Activated CD8-positive, alpha-beta T cell treated with anti-CD3 and anti-CD28 coated beads, Interleukin-2, amount 10 ng/mL, durations not matched to agents 7 days and 5 days (primary cell): ENCODE measurements around the gene WDFY1. TPM values are rescaled to one million over a fixed set of nuclear protein-coding genes. Genes with fewer than 3 reads are reported as not detected.

Source experiments
- ATAC-seq: fragments of 150-1000 bp; cut with Tn5 transposase; one replicate; pipeline ENCODE4 v1.10.0; 2021; ENCODE audit warnings: moderate library complexity
- CTCF ChIA-PET: fragments of 350-600 bp; sonication (Branson Sonifier 250); formaldehyde crosslinking; loops from one replicate; lab custom pipeline; 2021; ENCODE audit warnings: antibody characterized with exemption; lab: Charles Lee
- POLR2A ChIA-PET: fragments of 350-600 bp; sonication (Branson Sonifier 250); formaldehyde crosslinking; loops from one replicate; lab custom pipeline; 2021; ENCODE audit warnings: antibody characterized with exemption; lab: Charles Lee
- DNase-seq: peaks from one replicate; pipeline ENCODE4 v3.0.0-alpha.2; 2020
- H3K27ac Mint-ChIP-seq: one replicate; pipeline ENCODE4 v1.8.0; 2021; ENCODE audit warnings: mild to moderate bottlenecking, mixed read lengths
- H3K27me3 Mint-ChIP-seq: one replicate; pipeline ENCODE4 v1.8.0; 2021; ENCODE audit warnings: low read depth, mixed read lengths
- H3K36me3 Mint-ChIP-seq: one replicate; pipeline ENCODE4 v1.8.0; 2021; ENCODE audit warnings: low read depth, mixed read lengths
- H3K4me1 Mint-ChIP-seq: one replicate; pipeline ENCODE4 v1.8.0; 2021; ENCODE audit warnings: low read depth, mixed read lengths
- H3K4me3 Mint-ChIP-seq: one replicate; pipeline ENCODE4 v1.8.0; 2021; ENCODE audit warnings: mild to moderate bottlenecking, mixed read lengths
- H3K9me3 Mint-ChIP-seq: one replicate; pipeline ENCODE4 v1.8.0; 2022; ENCODE audit warnings: mixed read lengths; ENCODE audit not compliant: insufficient read depth
- total RNA-seq, 2 experiments: library from RNA; stranded (reverse); gene quantifications; one replicate each; pipeline ENCODE4 v1.2.3, GENCODE V29; 2021

The WDFY1 gene
- total RNA-seq, 2 experiments from 2014 or later = 41.5 to 47.1 TPM

DNA sequence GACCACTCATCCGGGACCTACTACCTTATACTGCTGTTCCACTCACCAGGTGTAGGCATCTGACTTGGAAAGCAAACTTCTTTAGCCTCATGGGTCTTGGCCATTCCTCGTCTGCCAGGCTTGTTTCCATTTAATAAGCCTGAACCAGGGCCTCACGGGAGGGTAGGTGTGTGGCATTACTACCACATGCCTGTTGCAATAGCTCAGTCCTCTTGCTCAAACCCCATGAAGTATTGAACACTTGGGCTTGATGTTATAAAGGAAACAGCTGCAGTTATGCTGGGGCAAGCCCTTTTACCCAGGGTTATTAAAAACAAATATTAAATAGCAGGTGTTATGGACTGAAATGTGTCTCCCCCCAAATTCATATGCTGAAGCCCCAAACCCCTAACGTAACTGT lies 33.3 kb upstream of the WDFY1 start:
- H3K9me3 Mint-ChIP-seq = no peaks in the 10 kb centered on the region
- H3K27ac Mint-ChIP-seq = no peak overlapping the region
- POLR2A ChIA-PET = no interaction called here
- peaks cover 3% of the 10 kb centered on the region for H3K36me3 Mint-ChIP-seq
- CTCF ChIA-PET = interaction anchor here (1.0 to 4.1 kb wide), 3 partner anchors 8 to 306 kb away, joined by 3 to 25 read pairs (median 8); no protein-coding TSS in a partner anchor
- no peaks in the 10 kb centered on the region for H3K27me3 Mint-ChIP-seq
- no peak for DNase-seq
- peaks cover under 1% of the 10 kb centered on the region for H3K4me1 Mint-ChIP-seq
- ATAC-seq = no peak
- no peak overlapping the region for H3K4me3 Mint-ChIP-seq

DNA sequence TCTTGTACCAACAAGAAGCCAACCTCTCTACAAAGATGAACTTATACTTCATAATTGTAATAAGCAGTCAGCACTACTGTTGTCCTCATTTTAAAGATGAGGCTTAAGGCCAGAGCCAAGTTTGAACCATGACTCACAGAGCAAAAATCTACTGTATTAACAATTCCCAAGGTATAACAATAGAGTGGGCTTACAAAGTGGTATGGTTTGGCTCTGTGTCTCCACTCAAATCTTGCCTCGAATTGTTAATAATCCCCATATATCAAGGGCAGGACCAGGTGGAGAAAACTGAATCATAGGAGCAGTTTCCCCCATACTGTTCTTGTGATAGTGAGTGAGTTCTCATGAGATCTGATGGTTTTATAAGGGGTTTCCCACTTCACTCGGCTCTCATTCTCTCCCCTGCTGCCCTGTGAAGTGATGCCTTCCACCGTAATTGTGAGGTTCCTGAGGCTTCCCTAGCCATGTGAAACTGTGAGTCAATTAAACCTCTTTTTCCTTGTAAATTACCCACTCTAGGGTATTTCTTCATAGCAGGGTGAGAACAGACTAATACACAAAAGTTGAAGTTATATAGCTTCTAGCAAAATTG lies 31.6 kb upstream of the WDFY1 start:
- CTCF ChIA-PET = interaction anchor here (4.1 kb wide), 1 partner anchor 17 kb away, joined by 25 read pairs; no protein-coding TSS in a partner anchor
- DNase-seq = no peak

DNA sequence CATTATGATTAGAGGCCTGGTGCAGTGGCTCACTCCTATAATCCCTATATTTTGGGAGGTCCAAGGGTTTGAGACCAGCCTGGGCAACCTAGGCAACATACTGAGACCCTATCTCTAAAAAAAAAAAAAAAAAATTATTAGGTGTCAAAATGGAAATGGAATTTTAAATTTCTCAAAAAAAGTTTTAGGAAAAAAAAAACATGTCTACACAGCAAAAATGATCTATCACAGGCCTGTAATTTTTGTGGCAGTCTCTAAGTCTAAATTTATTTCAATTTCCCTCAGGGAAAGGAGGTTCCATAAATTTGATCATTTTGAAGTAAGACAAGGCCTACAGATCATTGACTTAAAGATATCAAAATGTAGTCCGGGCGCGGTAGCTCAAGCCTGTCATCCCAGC lies 28.5 kb upstream of the WDFY1 start:
- Mint-ChIP-seq H3K4me3 (no peak overlapping the region), H3K27ac (no peak overlapping the region), H3K4me1 (peaks cover 2% of the 10 kb centered on the region), H3K36me3 (peaks cover 4% of the 10 kb centered on the region), H3K9me3 (no peaks in the 10 kb centered on the region), H3K27me3 (no peaks in the 10 kb centered on the region)
- ATAC-seq (no peak), DNase-seq (no peak)
- POLR2A ChIA-PET = no interaction called here
- CTCF ChIA-PET = interaction anchor here (6.6 kb wide), 1 partner anchor 21 kb away, joined by 76 read pairs; no protein-coding TSS in a partner anchor

More for the DNA sequence above, 31.6 kb upstream of the WDFY1 start:
- Mint-ChIP-seq H3K27ac (no peak overlapping the region), H3K4me1 (no peaks in the 10 kb centered on the region), H3K9me3 (no peaks in the 10 kb centered on the region), H3K4me3 (no peak overlapping the region), H3K27me3 (no peaks in the 10 kb centered on the region), H3K36me3 (peaks cover 3% of the 10 kb centered on the region)
- ATAC-seq = no peak
- POLR2A ChIA-PET = no interaction called here

DNA sequence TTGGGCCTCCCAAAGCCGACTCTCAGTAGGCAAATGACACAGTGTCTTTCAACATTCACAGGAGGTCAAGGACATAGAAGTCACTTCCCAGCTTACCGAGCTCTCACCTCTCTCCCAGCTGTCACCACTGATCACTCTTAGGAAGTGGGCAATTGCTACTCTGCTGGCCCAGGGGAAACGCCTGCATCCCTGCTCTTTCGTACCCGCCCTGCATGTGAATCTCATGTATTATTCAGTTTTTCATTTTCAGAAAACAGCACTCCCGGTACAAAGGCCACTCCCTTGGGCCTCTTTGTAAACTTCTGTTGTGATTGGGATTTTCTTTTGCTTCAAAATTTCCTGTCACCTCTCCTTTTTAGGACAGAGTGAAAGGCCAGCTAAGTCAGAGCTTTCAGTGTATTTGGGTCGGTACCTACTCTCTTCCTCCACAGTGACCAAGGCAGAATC lies 27.5 kb upstream of the WDFY1 start:
- Mint-ChIP-seq H3K36me3 (peaks cover 9% of the 10 kb centered on the region), H3K4me3 (no peak overlapping the region), H3K4me1 (peaks cover 2% of the 10 kb centered on the region), H3K9me3 (no peaks in the 10 kb centered on the region), H3K27me3 (no peaks in the 10 kb centered on the region), H3K27ac (no peak overlapping the region)
- DNase-seq = no peak
- no peak for ATAC-seq
- POLR2A ChIA-PET = no interaction called here
- CTCF ChIA-PET = interaction anchor here (0.7 to 6.6 kb wide), 6 partner anchors 10 to 396 kb away, joined by 3 to 76 read pairs (median 4); no protein-coding TSS in a partner anchor

DNA sequence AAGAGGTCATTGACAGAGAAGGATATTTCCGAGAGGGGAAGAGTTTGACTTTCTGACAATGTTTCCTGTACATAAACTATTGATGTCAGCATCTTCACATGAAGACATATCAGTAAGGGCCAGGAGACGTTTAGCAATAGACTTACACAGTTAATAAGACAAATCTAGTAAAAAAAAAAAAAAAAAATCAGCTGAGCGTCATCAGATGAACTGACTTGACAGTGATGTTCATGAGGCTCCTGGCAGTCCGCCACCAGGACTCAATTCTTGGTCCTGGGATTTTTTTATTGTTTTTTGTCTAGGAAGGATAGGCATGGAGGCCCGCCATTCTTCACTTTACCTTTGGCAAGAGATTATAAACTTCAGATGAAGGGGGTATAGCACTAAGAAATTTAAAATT lies 26.6 kb upstream of the WDFY1 start:
- H3K27me3 Mint-ChIP-seq = no peaks in the 10 kb centered on the region
- peaks cover 14% of the 10 kb centered on the region for H3K36me3 Mint-ChIP-seq
- H3K27ac Mint-ChIP-seq = no peak overlapping the region
- ATAC-seq = no peak
- no peaks in the 10 kb centered on the region for H3K9me3 Mint-ChIP-seq
- no peak for DNase-seq
- ChIA-PET CTCF (interaction anchor here (1.1 to 6.6 kb wide), 14 partner anchors 11 to 397 kb away, joined by 3 to 157 read pairs (median 10); partner anchors contain the start of gene MRPL44), POLR2A (interaction anchor here (2.0 kb wide), 1 partner anchor 54 kb away, joined by 7 read pairs; no protein-coding TSS in a partner anchor)
- H3K4me3 Mint-ChIP-seq = no peak overlapping the region
- peaks cover 3% of the 10 kb centered on the region for H3K4me1 Mint-ChIP-seq

DNA sequence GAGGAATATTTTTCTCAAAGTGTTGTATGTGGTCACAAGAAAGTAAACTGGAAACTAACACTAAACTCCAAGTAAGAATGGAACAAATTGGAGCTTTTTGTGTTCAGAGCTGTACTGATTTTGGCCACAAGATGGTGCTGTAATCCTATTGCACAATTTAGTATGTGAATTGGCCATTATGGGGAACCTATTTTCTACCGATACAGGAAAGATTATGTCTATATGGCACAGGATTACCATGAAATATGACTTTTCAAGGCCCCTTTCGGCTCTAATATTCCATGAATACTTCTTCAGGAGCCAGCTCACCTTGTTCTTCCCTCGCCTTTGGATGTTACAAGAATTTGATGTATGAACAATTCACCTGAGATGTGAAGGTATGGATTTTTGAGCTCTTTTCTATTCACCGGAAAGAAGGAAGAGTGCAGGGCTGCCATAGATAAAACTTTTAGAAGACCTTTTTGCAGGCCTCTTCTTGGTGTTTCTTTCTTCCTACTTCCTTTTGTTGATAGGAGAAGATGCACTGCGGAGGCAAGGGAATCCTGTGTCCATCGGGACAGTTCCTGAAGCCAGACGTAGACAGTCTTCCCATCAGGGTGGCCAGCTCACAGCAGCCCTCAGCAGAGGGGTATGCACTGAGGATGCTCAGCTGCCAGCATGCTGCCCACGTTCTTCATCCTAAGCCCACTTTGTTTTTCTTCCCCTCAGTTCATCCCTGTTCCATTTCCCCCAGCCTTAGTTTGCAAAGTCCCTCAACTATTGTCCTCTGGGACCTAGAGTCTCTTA lies 25.4 kb upstream of the WDFY1 start:
- Mint-ChIP-seq H3K27ac (no peak overlapping the region), H3K4me3 (no peak overlapping the region), H3K4me1 (peaks cover 6% of the 10 kb centered on the region), H3K9me3 (no peaks in the 10 kb centered on the region), H3K27me3 (no peaks in the 10 kb centered on the region), H3K36me3 (peaks cover 18% of the 10 kb centered on the region)
- DNase-seq (peak; percentile 76), ATAC-seq (peak; percentile 83)
- ChIA-PET CTCF (interaction anchor here (0.6 to 6.6 kb wide), 51 partner anchors 8 to 809 kb away, joined by 3 to 157 read pairs (median 4); partner anchors contain the start of genes MRPL44, SERPINE2 and WDFY1), POLR2A (interaction anchor here (2.0 kb wide), 1 partner anchor 55 kb away, joined by 7 read pairs; no protein-coding TSS in a partner anchor)

DNA sequence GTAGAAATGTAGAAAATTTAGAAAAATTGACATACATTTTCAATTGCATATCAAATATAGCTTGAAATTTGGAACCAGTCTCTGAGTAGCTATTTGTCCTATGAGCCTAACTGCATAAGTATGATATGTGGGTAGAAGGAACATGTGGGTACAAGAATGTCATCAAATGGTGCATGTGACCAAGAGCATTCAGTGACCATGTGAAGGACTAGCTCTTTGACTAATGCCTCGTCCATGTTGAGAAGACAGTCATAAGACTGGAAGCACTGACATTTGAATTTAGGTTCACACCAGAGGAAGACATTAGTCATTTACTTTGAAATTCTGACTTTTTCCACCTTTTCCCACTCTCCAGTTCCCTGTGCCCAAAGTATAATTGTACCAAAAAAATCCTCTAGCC lies 24.7 kb upstream of the WDFY1 start:
- ATAC-seq = peak; percentile 21
- POLR2A ChIA-PET = interaction anchor here (2.0 kb wide), 1 partner anchor 56 kb away, joined by 7 read pairs; no protein-coding TSS in a partner anchor
- Mint-ChIP-seq H3K4me1 (peaks cover 6% of the 10 kb centered on the region), H3K36me3 (peaks cover 21% of the 10 kb centered on the region), H3K4me3 (no peak overlapping the region), H3K27me3 (no peaks in the 10 kb centered on the region), H3K9me3 (no peaks in the 10 kb centered on the region), H3K27ac (no peak overlapping the region)
- CTCF ChIA-PET = interaction anchor here (0.6 to 6.6 kb wide), 44 partner anchors 9 to 809 kb away, joined by 3 to 157 read pairs (median 4); partner anchors contain the start of genes MRPL44 and WDFY1
- DNase-seq = no peak

DNA sequence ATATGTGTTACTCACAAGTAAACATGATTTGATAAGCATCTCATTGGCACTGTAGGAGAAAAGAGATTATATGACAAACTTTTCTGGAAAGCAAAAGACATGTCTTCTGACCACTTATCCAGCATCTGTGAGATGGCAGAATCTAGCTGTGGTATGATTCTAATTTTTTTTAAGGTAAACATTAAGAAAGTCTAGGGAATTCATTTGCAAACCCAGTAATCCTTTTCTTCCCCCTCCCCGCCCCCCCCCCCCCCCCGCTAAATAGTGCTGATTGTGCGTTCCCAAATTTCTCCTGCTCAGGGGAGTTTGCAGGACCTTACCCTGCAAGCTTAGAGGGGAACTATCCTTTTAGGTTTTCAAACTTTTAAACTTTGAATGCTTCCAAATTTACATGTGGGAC lies 24.2 kb upstream of the WDFY1 start:
- ChIA-PET CTCF (interaction anchor here (0.6 to 6.6 kb wide), 32 partner anchors 8 to 479 kb away, joined by 3 to 157 read pairs (median 6); partner anchors contain the start of genes MRPL44 and WDFY1), POLR2A (no interaction called here)
- Mint-ChIP-seq H3K9me3 (no peaks in the 10 kb centered on the region), H3K4me1 (peaks cover 6% of the 10 kb centered on the region), H3K27me3 (no peaks in the 10 kb centered on the region), H3K36me3 (peaks cover 24% of the 10 kb centered on the region), H3K27ac (no peak overlapping the region), H3K4me3 (no peak overlapping the region)
- DNase-seq = no peak
- no peak for ATAC-seq

DNA sequence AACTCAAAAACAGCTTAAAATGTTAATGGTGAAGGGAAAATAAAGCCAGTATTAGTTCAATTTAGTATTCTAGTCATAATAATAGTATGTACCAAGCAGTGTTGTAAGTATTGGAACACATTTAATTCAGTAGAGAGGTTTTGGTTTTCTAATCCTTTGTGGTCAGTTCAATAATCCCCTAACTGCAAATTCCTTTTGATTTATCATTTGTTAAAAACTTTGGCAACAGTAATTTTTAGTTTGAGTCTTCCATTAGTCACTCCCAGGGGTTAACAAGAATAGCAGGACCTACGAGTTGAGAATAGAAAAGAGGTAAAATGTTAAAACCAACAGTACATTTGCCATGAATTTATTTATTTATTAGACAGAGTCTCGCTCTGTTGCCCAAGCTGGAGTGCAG lies 22.8 kb upstream of the WDFY1 start:
- POLR2A ChIA-PET = no interaction called here
- no peak for ATAC-seq

DNA sequence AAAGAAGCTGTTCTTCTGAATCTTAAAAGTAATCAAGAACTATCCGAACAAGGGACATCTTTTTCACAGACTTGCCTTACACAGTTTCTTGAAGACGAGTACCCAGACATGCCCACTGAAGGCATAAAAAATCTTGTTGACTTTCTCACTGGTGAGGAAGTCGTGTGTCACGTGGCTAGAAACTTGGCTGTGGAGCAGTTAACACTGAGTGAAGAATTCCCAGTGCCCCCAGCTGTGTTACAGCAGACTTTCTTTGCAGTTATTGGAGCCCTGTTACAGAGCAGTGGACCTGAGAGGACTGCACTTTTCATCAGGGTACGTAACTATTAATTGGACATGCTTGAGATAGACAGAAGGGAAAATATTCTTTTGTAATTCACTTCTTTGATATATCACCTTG lies 14.6 kb upstream of the WDFY1 start:
- H3K9me3 Mint-ChIP-seq = no peaks in the 10 kb centered on the region
- ATAC-seq (no peak), DNase-seq (no peak)
- H3K4me1 Mint-ChIP-seq = peaks cover 64% of the 10 kb centered on the region
- H3K4me3 Mint-ChIP-seq = peak overlapping the region; percentile 56
- POLR2A ChIA-PET = no interaction called here
- H3K36me3 Mint-ChIP-seq = peaks cover 38% of the 10 kb centered on the region
- H3K27ac Mint-ChIP-seq = no peak overlapping the region
- CTCF ChIA-PET = interaction anchor here (1.2 to 4.1 kb wide), 3 partner anchors 11 to 691 kb away, joined by 4 to 52 read pairs (median 4); no protein-coding TSS in a partner anchor
- H3K27me3 Mint-ChIP-seq = no peaks in the 10 kb centered on the region

More for the DNA sequence above, 22.8 kb upstream of the WDFY1 start:
- peaks cover 30% of the 10 kb centered on the region for H3K36me3 Mint-ChIP-seq
- H3K4me3 Mint-ChIP-seq = no peak overlapping the region
- CTCF ChIA-PET = interaction anchor here (1.5 to 6.6 kb wide), 6 partner anchors 10 to 318 kb away, joined by 3 to 157 read pairs (median 22); partner anchors contain the start of gene MRPL44
- no peaks in the 10 kb centered on the region for H3K9me3 Mint-ChIP-seq
- no peak for DNase-seq
- H3K27ac Mint-ChIP-seq = no peak overlapping the region
- peaks cover 9% of the 10 kb centered on the region for H3K4me1 Mint-ChIP-seq
- no peaks in the 10 kb centered on the region for H3K27me3 Mint-ChIP-seq

DNA sequence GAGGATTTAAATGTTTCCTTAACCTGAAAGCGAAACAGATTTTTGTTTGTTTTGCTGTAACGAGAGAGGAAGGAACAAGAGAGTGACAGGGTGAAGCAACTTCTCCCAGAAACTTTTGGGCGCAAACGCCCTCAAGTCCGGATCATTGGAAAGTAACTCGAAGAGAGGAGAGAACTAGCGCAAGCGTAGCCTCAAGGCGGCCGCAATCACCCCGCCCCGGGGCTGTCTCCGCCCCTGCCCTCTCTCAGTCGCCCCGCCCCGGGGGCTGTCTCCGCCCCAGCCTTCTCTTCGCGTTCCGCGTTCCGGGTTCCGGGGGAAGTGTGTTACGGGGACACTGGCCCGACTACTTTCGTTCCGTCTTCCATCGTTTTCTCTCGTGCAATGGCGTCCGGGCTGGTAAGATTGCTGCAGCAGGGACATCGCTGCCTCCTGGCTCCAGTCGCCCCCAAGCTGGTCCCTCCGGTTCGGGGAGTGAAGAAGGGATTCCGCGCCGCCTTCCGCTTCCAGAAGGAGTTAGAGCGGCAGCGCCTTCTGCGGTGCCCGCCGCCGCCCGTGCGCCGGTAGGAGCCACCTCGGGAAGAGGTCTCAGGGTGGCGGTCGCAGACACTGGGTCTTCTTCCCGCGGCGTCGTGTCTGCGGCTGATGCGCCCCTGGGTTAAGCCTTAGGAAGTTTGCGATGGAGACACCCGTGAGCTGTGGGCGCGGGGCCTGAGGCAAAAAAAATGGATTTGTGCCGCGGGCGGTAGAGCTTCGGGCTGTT lies 12.1 kb upstream of the WDFY1 start, which contains the start of gene MRPL44:
Gene MRPL44 (plus strand): TSS at position 372 of the 760 bp plus-strand sequence. CDS start 10 bp downstream, at position 382.
- H3K4me1 Mint-ChIP-seq = peaks cover 58% of the 10 kb centered on the region
- H3K9me3 Mint-ChIP-seq = no peaks in the 10 kb centered on the region
- H3K27ac Mint-ChIP-seq = peak within 1 kb of the TSS; percentile 94
- H3K4me3 Mint-ChIP-seq = peak within 1 kb of the TSS; percentile 96
- H3K27me3 Mint-ChIP-seq = no peaks in the 10 kb centered on the region
- DNase-seq = peak; percentile 97
- peak; percentile 99 for ATAC-seq
- CTCF ChIA-PET = interaction anchor here (0.7 to 1.9 kb wide), 7 partner anchors 8 to 327 kb away, joined by 3 to 28 read pairs (median 5); no protein-coding TSS in a partner anchor
- H3K36me3 Mint-ChIP-seq = peaks cover 29% of the 10 kb centered on the region
- POLR2A ChIA-PET = interaction anchor here (0.8 to 1.4 kb wide), 5 partner anchors 9 to 196 kb away, joined by 3 to 9 read pairs (median 4); partner anchors contain the start of gene WDFY1
